ENCODE results near the gene TLR8.
"Not testable (repeated sequence)": the region's sequence is repeated elsewhere in the genome, so short reads cannot be mapped to it uniquely, and the experiment has no call there.

TLR8 gene

GRCh38 chrX:12899506-12899905, 6.9 kb upstream of the TLR8 start:
- no peak for DNase-seq

GRCh38 chrX:12901486-12901885, 4.9 kb upstream of the TLR8 start:
- DNase-seq = no peak

GRCh38 chrX:12903646-12904045, 2.8 kb upstream of the TLR8 start:
- no peak for DNase-seq

GRCh38 chrX:12910423-12911121, 4.2 kb downstream of the TLR8 start:
- DNase-seq = no peak

- DNase-seq = no peak
Observed at GRCh38 chrX:12911122-12911470, 4.7 kb downstream of the TLR8 start.

- DNase-seq = no peak
Observed at GRCh38 chrX:12912791-12913482, 6.5 kb downstream of the TLR8 start.

- no peak for DNase-seq
Observed at GRCh38 chrX:12917753-12918152, 11.3 kb downstream of the TLR8 start.

GRCh38 chrX:12919051-12919450, 12.6 kb downstream of the TLR8 start:
- no peak for DNase-seq

GRCh38 chrX:12919620-12920019, 13.2 kb downstream of the TLR8 start:
- no peak for DNase-seq

- DNase-seq = no peak
Observed at GRCh38 chrX:12920990-12921389, 14.6 kb downstream of the TLR8 start.

GRCh38 chrX:12921886-12922598, 15.6 kb downstream of the TLR8 start:
- DNase-seq = no peak

GRCh38 chrX:12922599-12922919, 16.1 kb downstream of the TLR8 start:
- no peak for DNase-seq

- no peak for DNase-seq
Observed at GRCh38 chrX:12929701-12930100, 23.3 kb downstream of the TLR8 start.

- DNase-seq = no peak
Observed at GRCh38 chrX:12930150-12930549, 23.7 kb downstream of the TLR8 start.

- DNase-seq = no peak
Observed at GRCh38 chrX:12932244-12932643, 25.8 kb downstream of the TLR8 start.

- DNase-seq = no peak
Observed at GRCh38 chrX:12934850-12935249, 28.4 kb downstream of the TLR8 start.

- no peak for DNase-seq
Observed at GRCh38 chrX:12936947-12937346, 30.5 kb downstream of the TLR8 start.

GRCh38 chrX:12940471-12940870, 34.1 kb downstream of the TLR8 start:
- DNase-seq = not testable (repeated sequence)

GRCh38 chrX:12943592-12943991, 37.2 kb downstream of the TLR8 start:
- DNase-seq = not testable (repeated sequence)

- DNase-seq = not testable (repeated sequence)
Observed at GRCh38 chrX:12944452-12944851, 38.0 kb downstream of the TLR8 start.

GRCh38 chrX:12945494-12945893, 39.1 kb downstream of the TLR8 start:
- DNase-seq = no peak

- no peak for DNase-seq
Observed at GRCh38 chrX:12946406-12946805, 40.0 kb downstream of the TLR8 start.

- DNase-seq = peak; percentile 46
Observed at GRCh38 chrX:12946838-12947544, 40.6 kb downstream of the TLR8 start.
